ENCODE results near the gene MAPK1IP1L.
"Not testable (repeated sequence)": the region's sequence is repeated elsewhere in the genome, so short reads cannot be mapped to it uniquely, and the experiment has no call there.

MAPK1IP1L gene

GRCh38 chr14:55051423-55052268 lies at the start of gene MAPK1IP1L:
Gene MAPK1IP1L, plus strand, starts transcription at chr14:55051647. Its CDS starts 10,037 bp downstream, at chr14:55061684.
- no peak for TF ChIP-seq ZNF274 (IDR thresholded peaks at IDR 0.05; ENCODE audit: low read depth, low read length)
- H3K4me3 ChIP-seq (ENCODE audit: low read length) = peak within 1 kb of the TSS; percentile 94

- no peak overlapping the region for H3K4me3 ChIP-seq (ENCODE audit: low read length)
- TF ChIP-seq ZNF274 (IDR thresholded peaks at IDR 0.05; ENCODE audit: low read depth, low read length) = no peak
Measured at GRCh38 chr14:55005071-55005470, 46.4 kb upstream of the MAPK1IP1L start.

GRCh38 chr14:55015006-55015405 lies 36.4 kb upstream of the MAPK1IP1L start:
- no peak for TF ChIP-seq ZNF274 (IDR thresholded peaks at IDR 0.05; ENCODE audit: low read depth, low read length)
- H3K4me3 ChIP-seq (ENCODE audit: low read length) = no peak overlapping the region

- TF ChIP-seq ZNF274 (IDR thresholded peaks at IDR 0.05; ENCODE audit: low read depth, low read length) = no peak
- H3K4me3 ChIP-seq (ENCODE audit: low read length) = no peak overlapping the region
Measured at GRCh38 chr14:55019968-55020554, 31.4 kb upstream of the MAPK1IP1L start.

GRCh38 chr14:55024365-55024764 lies 27.1 kb upstream of the MAPK1IP1L start:
- H3K4me3 ChIP-seq (ENCODE audit: low read length) = not testable (repeated sequence)

GRCh38 chr14:55025948-55026347 lies 25.5 kb upstream of the MAPK1IP1L start:
- H3K4me3 ChIP-seq (ENCODE audit: low read length) = peak overlapping the region; percentile 92
- no peak for TF ChIP-seq ZNF274 (IDR thresholded peaks at IDR 0.05; ENCODE audit: low read depth, low read length)

GRCh38 chr14:55026441-55026792 lies 25.0 kb upstream of the MAPK1IP1L start:
- no peak for TF ChIP-seq ZNF274 (IDR thresholded peaks at IDR 0.05; ENCODE audit: low read depth, low read length)
- peak overlapping the region; percentile 92 for H3K4me3 ChIP-seq (ENCODE audit: low read length)

- no peak for TF ChIP-seq ZNF274 (IDR thresholded peaks at IDR 0.05; ENCODE audit: low read depth, low read length)
- peak within 1 kb of the TSS; percentile 92 for H3K4me3 ChIP-seq (ENCODE audit: low read length)
Measured at GRCh38 chr14:55026793-55027561, 24.5 kb upstream of the MAPK1IP1L start, which contains the start of the genes SOCS4 and WDHD1. Gene SOCS4, plus strand, starts transcription at chr14:55027236. Its CDS starts 15,806 bp downstream, at chr14:55043042. Gene WDHD1, minus strand, starts transcription at chr14:55027099. Its CDS starts 312 bp downstream, at chr14:55026787.

- no peak for TF ChIP-seq ZNF274 (IDR thresholded peaks at IDR 0.05; ENCODE audit: low read depth, low read length)
- H3K4me3 ChIP-seq (ENCODE audit: low read length) = peak overlapping the region; percentile 92
Measured at GRCh38 chr14:55028066-55028465, 23.4 kb upstream of the MAPK1IP1L start.

GRCh38 chr14:55028476-55028875 lies 23.0 kb upstream of the MAPK1IP1L start:
- TF ChIP-seq ZNF274 (IDR thresholded peaks at IDR 0.05; ENCODE audit: low read depth, low read length) = no peak
- H3K4me3 ChIP-seq (ENCODE audit: low read length) = peak overlapping the region; percentile 92

GRCh38 chr14:55031190-55031589 lies 20.3 kb upstream of the MAPK1IP1L start:
- H3K4me3 ChIP-seq (ENCODE audit: low read length) = no peak overlapping the region; the same call in 1 of the 2 replicates
- no peak for TF ChIP-seq ZNF274 (IDR thresholded peaks at IDR 0.05; ENCODE audit: low read depth, low read length)

GRCh38 chr14:55037995-55038394 lies 13.5 kb upstream of the MAPK1IP1L start:
- H3K4me3 ChIP-seq (ENCODE audit: low read length) = not testable (repeated sequence)

- TF ChIP-seq ZNF274 (IDR thresholded peaks at IDR 0.05; ENCODE audit: low read depth, low read length) = no peak
- H3K4me3 ChIP-seq (ENCODE audit: low read length) = no peak overlapping the region
Measured at GRCh38 chr14:55038708-55039107, 12.7 kb upstream of the MAPK1IP1L start.

- H3K4me3 ChIP-seq (ENCODE audit: low read length) = no peak overlapping the region
- no peak for TF ChIP-seq ZNF274 (IDR thresholded peaks at IDR 0.05; ENCODE audit: low read depth, low read length)
Measured at GRCh38 chr14:55043528-55043927, 7.9 kb upstream of the MAPK1IP1L start.

All from GM08714 (cell line).